Iris pigment epithelial cell (primary cell): ENCODE results near the gene SLC27A2.

Experiments
- DNase-seq: peaks from one replicate; pipeline ENCODE4 v3.0.0-alpha.2; 2011; ENCODE audit warnings: low read depth

The SLC27A2 gene

DNA sequence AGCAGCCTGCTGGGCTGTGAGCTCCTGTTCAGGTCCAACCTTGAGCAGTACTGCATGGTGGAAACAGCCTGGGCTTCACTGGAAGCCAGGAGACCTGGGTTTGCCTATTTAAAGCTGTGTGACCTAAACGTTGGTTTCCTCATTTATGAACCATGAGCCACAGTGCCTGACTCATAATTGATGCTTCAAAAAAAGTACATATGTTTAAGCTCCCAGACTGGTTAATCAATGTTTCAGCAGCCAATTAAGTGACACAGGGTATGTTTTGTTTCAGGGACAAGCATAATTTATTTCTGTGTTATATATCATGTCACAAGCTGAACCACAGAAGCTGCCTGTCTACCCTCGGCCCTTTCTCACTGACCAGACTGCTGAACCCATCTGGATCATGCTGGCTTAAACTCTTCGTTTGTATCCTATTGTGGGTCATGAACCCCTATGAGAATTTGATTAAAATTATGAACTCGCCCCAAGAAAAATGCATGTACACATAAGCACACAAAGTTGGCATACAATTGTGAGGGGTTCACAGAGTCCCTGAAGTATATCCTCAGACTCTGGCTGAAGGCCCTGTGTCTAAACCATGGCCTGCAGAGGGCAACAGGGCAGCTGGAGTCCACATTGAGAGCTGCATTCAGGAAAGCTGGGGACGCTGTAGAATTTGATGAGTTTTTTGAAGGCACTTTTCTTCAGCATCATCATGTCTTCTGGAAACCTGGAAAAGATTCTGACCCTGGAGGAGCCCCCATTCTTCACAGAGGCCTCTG lies 59.9 kb downstream of the SLC27A2 start:
- DNase-seq: peak; percentile 58

DNA sequence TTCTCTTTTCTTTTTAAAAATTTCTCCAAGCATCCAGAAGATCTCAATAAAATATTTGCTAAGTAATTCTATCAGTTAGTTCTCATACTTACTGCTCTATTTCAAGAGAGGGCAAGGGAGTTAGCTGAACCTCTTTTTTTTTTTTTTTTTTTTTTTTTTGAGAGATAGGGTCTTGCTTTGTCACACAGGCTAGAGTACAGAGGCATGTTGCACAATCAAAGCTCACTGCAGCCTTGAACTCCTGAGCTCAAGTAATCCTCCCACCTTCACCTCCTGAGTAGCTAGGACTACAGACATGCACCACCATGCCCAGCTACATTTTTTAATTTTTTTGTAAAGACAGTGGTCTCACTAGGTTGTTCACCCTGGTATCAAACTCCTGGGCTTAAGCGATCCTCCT lies 62.2 kb downstream of the SLC27A2 start:
- no peak for DNase-seq

DNA sequence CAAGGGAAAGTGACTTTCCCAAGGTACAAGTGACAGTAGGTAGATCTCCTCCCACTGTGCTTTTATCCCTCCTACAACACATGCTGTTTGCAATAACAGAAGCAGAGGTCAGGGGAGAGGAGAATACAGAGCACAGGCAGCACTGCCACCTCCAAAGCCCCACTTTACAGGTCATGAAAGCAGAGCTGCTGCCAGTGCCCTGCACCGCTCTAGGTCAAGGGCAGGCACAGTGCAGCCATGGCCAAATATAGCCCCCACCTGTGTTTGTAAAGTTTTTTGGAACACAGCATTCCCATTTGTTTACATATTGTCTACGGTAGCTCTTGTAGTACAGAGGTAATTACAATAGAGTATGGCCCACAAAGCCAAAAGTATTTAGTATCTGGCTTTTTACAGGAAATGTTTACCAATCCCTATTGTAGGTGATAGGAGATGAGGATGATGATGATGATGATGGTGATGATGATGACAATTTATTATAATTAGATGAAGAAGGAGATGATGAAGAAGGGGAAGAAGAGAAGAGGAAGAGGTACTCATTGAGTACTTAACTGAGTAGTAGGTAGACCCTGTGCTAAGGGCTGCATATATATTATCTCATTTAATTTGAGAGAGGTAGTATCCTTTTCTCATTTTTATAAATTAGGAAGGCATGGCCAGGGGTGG lies 63.1 kb downstream of the SLC27A2 start:
- DNase-seq: no peak

DNA sequence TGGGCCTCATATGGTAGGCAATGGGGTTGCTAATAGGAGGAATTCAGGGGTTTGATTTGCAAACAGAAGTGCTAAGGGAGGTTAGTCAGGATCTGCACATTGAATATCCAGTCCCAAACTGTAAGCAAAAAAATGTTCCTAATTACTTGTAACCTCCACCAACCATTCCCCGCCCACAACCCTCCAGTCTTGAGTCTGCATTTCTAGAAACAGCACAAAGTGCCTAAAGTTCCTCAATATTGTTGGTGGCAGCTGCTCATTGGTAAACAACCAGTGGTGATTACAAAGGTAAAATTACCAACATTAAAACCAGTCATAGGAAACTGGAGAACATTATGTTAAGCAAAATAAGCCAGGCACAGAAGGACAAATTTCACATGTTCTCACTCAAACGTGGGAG lies 64.6 kb downstream of the SLC27A2 start:
- DNase-seq: no peak

DNA sequence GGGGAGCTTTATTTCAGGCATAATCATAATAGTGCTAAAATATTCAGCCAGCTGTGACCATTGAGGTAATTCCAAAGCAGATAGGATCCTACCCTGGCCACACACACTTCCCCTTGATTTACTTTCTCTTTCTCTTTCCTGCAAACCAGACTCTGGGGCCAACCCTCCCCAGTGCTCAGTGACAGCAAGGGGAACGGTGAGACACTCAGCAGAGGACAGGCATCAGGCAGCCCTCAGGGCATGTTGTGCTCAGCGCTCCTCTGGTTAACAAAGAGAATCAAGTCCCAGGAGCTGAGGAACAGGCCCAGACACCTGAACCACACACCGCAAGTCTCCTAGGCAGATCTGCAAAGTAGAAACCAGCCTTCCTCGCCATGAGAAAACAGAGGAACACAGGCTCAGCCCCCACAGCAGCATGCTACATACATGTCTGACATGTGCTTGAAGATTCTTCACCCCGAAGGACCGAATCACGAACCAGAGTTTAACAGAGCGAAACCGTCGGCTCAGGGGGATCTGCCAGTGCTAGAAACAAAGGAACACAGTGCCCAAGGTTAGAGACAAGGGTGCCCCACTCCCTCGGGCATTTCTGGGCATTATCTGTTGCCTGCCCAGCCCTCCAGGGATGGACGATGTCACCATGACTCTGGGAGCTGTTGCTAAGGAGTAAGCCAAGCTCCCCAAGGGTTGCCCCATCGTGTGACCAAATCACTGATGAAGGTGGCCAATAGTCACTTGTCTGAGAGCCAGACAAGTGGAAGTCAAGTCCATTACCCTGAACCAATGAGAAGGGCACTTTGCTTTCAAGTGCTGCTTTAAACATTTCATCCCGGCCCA lies 66.0 kb downstream of the SLC27A2 start:
- DNase-seq: peak; percentile 23

DNA sequence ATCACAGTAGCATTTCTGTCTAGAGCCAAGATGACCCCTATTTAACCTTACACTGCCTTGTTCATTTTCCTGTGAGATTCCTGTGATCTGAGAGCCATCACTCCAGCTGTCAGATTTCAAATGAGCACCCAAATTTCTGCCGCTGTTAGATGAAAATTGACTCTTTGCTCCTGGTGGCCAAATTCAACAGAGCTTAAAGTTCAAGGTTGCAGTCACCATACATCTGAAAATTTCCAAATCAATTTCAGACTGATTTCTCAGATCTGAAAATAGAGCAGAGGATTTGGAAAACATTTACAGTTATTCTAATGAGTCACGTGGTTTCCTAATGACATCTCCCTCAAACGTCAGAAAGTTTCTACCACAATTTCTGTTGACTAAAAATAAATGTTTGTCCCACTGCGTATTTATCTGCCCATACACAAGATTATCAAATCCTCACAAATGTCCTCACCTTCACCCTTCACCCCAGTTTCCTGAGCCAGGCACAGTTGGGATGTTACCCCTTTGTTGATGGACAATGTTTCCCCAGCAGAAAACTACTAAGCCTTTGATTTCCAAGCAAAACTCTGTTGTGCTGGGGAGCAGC lies 67.1 kb downstream of the SLC27A2 start:
- DNase-seq: peak; percentile 29

DNA sequence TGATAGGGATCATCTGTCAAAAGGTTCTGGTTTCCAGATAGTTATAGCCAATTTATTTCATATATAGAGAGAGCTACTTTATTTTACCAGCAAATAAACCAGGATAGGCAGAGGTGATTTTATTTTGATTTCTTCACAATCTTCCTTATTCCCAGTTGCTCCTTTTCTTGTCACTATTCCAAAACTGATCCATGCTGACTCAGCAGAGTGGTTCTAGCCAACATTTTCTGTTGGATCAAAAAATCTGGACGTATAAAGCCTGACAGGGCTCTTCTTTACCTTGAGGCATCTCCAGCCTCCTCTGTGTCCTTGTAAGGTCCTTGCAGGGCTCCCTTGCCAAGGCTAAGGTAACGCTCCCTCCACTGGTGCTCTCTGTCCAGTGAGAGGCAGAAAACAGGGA lies 67.7 kb downstream of the SLC27A2 start:
- no peak for DNase-seq

DNA sequence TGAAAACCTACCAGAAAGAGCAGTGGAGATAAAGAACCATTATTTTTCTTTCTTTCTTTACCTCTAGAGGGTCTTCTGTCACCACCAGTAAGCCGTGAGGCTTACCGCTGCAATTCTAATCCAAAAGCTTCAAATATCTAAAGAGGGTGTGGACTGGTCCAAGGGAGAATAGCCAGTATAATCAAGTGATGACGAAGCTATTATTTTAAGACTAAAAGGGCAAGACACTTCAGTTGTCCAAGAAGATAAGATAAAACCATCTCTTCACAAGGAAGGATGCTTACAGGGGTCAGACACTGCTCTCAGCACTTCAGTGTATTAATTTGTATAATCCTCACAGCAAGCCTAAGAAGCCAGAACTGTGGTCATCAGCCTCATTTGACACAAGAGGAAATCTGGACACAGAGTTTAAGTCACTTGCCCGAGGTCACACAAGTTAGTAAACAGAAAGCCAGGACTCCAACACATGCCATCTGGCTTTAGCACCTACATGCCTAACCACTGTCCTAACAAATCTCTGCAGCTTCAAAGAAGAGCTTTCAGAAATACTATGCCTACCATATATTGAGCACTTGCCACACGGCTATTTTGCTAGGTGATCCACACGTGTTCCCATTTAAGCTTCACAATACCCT lies 68.9 kb downstream of the SLC27A2 start:
- DNase-seq: no peak

DNA sequence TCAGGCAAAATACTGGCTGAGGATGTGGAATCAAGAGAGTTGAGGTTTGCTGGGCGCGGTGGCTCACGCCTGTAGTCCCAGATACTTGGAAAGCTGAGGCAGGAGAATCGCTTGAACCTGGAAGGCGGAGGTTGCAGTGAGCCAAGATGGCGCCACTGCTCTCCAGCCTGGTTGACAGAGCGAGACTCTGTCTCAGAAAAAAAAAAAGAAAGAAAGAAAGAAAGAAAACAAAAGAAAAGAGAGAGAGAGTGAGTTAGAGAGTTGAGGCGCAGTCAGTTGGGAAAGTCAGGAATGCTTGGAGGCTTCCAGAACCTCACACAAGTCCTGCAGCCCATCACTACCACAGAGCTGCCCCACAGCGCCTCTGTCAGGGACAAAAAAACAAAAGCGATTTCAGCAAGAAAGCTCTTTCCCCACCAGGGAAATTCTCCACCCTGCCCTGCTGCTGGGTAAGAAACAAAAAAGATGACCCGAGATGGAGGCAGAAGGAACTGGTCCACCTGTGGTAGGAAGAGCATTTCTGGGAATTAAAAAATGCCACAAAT lies 69.7 kb downstream of the SLC27A2 start:
- no peak for DNase-seq

DNA sequence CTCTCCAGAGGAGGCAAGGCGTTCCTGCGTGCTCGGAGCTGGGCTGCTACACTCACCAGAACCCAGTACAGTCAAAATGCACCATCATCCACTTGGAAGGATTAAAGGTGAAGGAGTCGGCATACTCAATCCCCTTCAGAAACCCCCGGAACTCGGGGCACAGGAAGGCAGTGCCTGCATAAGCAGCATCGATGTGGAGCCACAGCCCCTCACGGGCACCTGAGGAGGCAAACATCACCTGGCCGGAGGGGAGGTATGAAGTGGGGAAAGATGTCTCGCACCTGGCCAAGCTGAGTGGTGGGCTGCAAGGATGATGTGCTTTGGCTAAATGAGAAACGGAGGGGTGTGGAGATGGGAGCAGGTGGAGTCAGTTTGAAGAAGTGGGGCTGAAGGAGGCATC lies 70.6 kb downstream of the SLC27A2 start:
- DNase-seq: no peak

DNA sequence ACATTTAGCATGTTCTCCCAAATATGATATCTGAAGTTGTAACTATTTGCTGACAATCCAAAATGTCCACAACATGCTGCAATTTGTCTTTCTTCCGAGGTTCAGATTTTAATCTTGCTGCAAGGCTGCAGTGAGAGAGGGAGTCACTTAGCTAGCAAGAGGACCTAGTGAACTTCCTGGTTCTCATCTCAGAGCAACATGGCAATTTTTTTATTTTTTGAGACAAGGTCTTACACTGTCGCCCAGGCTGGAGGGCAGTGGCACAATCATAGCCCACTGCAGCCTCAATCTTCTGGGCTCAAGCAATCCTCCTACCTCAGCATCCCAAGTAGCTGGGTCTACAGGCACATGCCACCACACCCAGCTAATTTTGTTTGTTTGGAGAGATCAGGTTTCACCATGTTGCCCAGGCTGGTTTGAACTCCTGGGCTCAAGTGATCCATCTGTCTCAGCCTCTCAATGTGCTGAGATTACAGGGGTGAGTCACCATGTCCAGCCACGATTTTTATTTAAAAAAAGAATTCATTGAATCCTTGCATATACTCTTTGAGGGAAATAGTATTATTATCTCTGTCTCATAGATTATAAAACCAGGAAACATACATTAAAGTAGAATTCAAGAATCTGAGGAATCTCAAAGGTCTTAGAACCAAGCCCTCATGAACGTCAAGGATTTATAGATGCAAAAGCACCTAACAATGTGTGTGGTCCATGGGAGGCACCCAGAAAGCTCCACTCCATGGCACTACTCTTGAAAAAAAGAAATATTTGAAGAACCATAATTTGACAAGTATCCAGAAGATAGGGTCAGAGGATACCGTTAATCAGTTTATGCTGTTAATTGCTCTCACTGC lies 74.4 kb downstream of the SLC27A2 start:
- DNase-seq: peak; percentile 89

DNA sequence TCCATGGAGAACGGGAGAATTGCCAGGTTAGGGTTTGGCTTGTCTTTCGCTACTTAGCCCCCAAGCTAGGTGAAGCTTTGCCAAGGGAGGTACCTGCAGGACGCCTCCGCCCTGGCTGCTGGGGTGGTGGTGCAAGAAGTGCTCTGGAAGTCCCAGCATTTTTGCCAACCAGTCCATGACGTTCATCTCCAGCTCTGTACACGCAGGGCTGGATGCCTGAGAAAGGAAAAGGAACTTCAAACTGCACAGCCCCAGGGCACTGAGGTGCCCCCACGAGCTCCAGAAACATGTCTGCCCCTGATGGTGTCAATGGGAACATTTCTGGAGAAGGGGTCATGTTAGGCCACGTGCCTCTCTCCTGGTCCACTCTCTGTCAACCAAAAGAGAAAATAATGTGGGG lies 75.3 kb downstream of the SLC27A2 start:
- no peak for DNase-seq

DNA sequence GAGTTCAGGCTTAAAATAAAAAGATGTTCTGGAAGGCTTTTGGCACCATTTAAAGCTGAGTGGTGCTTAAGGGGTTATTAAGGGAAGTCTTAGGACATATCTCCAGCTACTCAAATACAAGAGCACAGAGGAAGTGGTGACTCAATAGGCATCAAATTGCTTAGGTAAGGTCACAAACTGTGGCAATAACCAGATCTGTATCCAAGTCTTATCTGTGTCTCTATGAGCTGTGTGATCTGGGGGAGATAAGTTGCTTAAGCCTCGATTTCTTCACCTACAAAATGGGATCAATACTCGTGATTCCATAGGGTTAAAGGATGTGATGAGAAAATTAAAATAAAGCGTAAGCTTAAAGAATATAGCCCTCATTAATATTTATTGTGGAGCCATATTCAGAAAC lies 75.9 kb downstream of the SLC27A2 start:
- peak; percentile 93 for DNase-seq

DNA sequence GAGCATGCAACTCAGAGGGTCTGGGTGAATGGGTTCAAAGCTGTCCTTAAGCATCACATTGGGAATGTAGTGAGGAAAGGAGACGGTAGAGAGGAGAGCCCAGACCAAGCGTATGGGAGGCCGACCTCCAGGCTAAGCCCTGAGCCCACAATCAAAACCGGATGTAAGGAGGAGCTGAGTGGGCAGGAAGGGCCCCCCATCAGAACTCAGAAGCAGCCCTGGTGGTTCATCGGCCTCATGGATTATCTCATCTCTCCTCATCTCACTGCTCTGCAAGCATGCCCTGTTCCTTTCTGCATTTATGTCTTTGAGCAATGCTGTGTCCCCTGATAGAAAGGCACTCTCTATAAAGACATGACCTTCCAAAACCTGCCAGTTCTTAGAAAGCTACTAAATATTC lies 77.3 kb downstream of the SLC27A2 start:
- DNase-seq: no peak

DNA sequence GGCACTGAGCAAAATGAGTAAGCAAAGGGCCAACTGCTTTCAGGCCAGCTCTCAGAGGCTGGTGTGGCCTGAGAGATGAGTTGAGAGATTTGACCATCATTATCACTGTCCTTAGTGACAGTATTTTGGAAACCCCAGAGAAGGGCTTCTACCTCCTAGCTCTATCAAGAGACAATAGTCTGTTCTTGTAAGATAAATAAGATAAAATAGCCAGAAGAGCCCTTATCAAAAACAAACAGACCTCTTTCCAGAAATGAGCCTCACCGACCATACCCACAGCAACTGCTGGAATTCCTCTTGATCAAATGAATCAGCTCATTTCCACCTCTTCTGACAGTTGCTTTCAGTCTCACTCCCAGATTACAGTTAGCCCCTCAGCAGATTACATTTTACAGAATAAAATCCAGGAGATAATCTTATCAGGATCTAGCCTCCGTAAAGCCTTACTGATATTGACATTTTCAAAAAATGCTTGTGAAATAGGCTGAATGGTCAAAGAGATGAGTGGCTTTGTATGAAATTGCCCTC lies 79.0 kb downstream of the SLC27A2 start:
- DNase-seq: no peak

DNA sequence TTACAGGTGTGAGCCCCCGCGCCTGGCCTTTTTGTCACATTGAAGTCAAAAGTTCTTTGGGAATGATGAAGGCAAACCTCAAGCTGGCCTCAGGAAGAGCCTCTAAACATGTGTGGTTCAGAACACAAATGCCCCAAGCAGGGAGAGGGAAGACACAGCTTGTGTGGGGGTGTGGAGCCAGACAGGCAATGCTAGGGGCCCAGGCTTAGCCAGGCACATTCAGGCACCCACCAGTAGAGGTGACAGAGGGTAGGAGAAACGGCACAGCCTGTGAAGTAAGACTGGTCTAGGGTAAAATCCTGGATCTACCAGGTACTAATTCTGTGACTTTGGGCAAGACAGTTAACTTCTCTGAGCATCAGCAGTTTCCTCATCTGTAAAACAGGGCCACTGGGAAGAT lies 80.0 kb downstream of the SLC27A2 start:
- DNase-seq: no peak

DNA sequence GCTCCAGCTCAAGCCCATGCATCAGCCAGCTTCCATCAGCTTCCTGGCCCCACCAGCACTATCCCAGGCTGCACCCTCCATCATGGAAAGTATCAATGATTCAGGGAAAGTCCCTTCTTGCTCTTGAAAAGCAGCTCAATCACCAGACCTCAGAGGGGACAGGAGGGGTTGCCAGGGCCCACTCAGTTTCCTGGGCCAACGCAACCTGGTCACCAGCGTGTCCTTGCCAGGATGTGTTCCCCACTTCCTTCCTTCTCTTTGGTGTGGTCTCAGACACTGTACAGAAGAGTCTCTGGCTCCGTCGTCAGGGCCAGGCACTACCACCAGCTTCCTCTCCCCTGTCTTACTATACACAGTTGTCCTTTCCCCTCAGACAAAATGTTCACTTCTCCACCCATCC lies 80.5 kb downstream of the SLC27A2 start:
- no peak for DNase-seq

DNA sequence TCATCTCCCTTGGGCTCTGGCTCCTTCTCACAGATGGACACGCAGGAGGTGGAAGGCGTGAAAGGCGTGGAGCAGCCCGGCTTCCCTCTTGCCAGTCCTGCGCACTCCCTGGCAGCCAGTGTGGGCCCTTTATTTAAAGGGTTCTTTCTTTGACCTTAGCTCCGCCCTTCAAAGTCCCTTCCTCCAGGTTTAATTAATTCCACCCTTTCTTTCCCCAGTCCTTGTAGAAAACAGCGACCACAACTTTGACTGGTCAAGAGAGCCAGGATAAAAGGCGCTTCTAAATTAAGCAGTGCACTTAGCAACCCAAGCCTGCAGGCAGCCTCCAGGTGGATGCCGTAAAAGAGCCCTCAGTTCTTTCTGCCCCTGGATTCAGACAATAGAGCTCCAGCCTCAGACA lies 83.6 kb downstream of the SLC27A2 start, which contains the start of gene HDC:
Gene HDC, minus strand, starts transcription at position 107 of the 400 bp plus-strand sequence. Its CDS starts 103 bp downstream, at position 4.
- no peak for DNase-seq

DNA sequence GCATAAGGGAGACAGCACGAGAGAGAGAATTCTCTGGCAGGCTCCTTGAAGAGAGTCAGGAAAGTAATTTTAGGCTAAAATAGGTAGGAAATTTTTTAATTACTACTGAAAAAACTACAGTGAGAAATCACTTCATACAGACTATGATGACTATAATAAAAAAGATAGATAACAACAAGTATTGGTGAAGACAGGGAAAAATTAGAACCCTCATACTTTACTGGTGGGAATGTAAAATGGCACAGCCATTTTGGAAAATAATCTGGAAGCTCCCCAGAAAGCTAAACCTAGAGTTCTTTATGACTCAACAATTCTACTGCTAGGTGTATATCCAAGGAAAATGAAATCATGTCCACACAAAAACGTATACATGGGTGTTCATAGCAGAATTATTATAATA lies 85.6 kb downstream of the SLC27A2 start:
- no peak for DNase-seq

DNA sequence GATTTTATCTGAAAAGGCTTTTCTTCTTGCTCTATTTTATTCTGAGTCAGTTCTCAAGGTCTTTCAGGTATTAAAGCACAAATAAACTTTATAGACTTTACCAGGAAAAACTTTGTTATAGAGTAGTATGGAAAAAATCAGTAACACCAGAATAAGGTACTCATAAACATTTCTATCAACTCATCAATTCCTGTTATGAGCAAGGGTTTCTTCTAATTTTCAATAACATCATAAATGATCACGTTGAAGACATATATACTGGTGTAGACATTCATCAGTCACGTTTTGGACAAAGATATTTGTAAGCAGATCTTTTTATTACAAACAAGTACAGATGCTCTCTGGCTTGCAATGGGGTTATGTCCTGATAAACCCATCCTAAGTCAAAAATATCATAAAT lies 93.1 kb downstream of the SLC27A2 start:
- DNase-seq: no peak
